ENCODE results near the gene DDX23. TPM values are rescaled to one million over a fixed set of nuclear protein-coding genes. Genes with fewer than 3 reads are reported as not detected.
"Not testable (repeated sequence)": the region's sequence is repeated elsewhere in the genome, so short reads cannot be mapped to it uniquely, and the experiment has no call there.

The DDX23 gene
- total RNA-seq, 1 experiment from 2014 or later, result 107 TPM

DNA sequence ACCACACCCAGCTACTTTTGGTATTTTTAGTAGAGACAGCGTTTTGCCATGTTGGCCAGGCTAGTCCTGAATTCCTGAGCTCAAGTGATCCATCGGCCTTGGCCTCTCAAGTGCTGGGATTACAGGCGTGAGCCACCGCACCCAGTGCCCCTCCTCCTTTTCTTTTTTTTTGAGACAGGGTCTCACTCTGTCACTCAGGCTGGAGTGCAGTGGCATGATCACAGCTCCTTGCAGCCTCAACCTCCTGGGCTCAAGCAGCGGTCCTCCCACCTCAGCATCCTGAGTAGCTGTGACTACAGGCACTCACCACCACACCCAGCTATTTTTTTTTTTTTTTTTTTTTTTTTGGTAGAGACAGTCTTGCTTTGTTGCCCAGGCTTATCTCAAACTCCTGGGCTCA is 8.3 kb upstream of the DDX23 start:
- not testable (repeated sequence) for H3K9me3 Mint-ChIP-seq; DNase-seq (ENCODE audit: low spot score); ATAC-seq; H3K27ac Mint-ChIP-seq; H3K4me3 Mint-ChIP-seq; H3K27me3 Mint-ChIP-seq (ENCODE audit: low read depth)
- peaks cover 17% of the 10 kb centered on the region for H3K36me3 Mint-ChIP-seq
- ChIA-PET POLR2A (interaction anchor here (0.9 to 1.4 kb wide), 3 partner anchors 15 to 31 kb away, joined by 3 to 13 read pairs (median 4); no protein-coding TSS in a partner anchor), CTCF (interaction anchor here (0.6 to 7.0 kb wide), 4 partner anchors 30 to 160 kb away, joined by 3 to 65 read pairs (median 4); no protein-coding TSS in a partner anchor)
- peaks cover 32% of the 10 kb centered on the region for H3K4me1 Mint-ChIP-seq

DNA sequence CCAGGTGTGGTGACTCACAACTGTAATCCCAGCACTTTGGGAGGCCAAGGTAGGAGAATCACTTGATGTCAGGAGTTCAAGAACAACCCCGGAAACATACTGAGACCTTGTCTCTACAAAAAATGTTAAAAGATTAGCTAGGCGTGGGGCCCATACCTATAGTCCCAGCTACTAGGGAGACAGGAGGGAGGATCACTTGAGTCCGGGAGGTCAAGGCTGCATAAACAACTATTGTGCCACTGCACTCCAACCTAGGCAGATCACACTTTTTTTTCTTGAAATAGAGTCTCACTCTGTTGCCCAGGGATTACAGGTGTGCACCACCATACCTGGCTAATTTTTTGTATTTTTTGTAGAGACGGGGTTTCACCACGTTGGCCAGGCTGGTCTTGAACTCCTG is 7.6 kb upstream of the DDX23 start:
- CTCF ChIA-PET, result interaction anchor here (0.8 to 7.0 kb wide), 3 partner anchors 31 to 76 kb away, joined by 3 to 65 read pairs (median 3); no protein-coding TSS in a partner anchor

DNA sequence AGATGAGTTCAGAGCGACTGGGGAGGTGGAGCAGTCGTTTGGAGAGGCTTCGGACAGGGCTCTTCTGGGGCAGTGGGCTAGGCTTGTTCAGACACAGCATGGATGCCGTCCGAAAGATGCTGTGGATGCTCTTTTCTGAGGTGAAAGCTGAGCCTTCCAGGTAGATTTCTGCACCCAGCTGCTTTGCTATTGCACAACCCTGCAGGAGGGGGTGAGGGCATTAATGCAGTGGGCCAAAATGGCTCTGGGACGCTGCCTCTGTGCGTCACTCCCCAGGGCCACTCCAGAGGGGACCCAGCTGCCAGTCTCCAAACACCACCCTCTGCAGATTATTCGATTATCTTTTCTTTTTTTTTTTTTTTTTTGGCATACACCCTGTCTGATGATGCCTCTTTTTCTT is 6.1 kb upstream of the DDX23 start:
- CTCF ChIA-PET, result interaction anchor here (0.6 to 7.0 kb wide), 4 partner anchors 7 to 377 kb away, joined by 4 to 134 read pairs (median 36); partner anchors contain the start of gene RND1
- Mint-ChIP-seq H3K27me3 (ENCODE audit: low read depth) (no peaks in the 10 kb centered on the region), H3K27ac (no peak overlapping the region), H3K36me3 (peaks cover 17% of the 10 kb centered on the region), H3K9me3 (no peaks in the 10 kb centered on the region), H3K4me1 (peaks cover 12% of the 10 kb centered on the region), H3K4me3 (no peak overlapping the region)
- DNase-seq (ENCODE audit: low spot score), result no peak
- ATAC-seq, result no peak
- POLR2A ChIA-PET, result interaction anchor here (0.6 kb wide), 1 partner anchor 17 kb away, joined by 4 read pairs; no protein-coding TSS in a partner anchor
- TF ChIP-seq ZNF423 (CRISPR knock-in tag; IDR thresholded peaks at IDR 0.05) (no peak), IRF2 (CRISPR knock-in tag; IDR thresholded peaks at IDR 0.05; ENCODE audit: borderline replicate concordance, low read depth) (no peak), ELF4 (CRISPR knock-in tag; IDR thresholded peaks at IDR 0.05; ENCODE audit: low read depth) (no peak), JUN (CRISPR knock-in tag; IDR thresholded peaks at IDR 0.05) (no peak), TCF7 (CRISPR knock-in tag; IDR thresholded peaks at IDR 0.05; ENCODE audit: low read depth) (no peak), SOX15 (CRISPR knock-in tag; IDR thresholded peaks at IDR 0.05) (no peak), ESRRA (CRISPR knock-in tag; IDR thresholded peaks at IDR 0.05; ENCODE audit: borderline replicate concordance) (no peak), SMAD3 (CRISPR knock-in tag; IDR thresholded peaks at IDR 0.05; ENCODE audit: borderline replicate concordance) (no peak), GRHL2 (CRISPR knock-in tag; IDR thresholded peaks at IDR 0.05; ENCODE audit: insufficient replicate concordance, severe bottlenecking) (no peak), OVOL2 (CRISPR knock-in tag; IDR thresholded peaks at IDR 0.05; ENCODE audit: borderline replicate concordance) (no peak), FOXJ3 (CRISPR knock-in tag; IDR thresholded peaks at IDR 0.05; ENCODE audit: borderline replicate concordance) (no peak), FOXK1 (CRISPR knock-in tag; IDR thresholded peaks at IDR 0.05) (no peak), NFE2L1 (CRISPR knock-in tag; IDR thresholded peaks at IDR 0.05) (no peak)
- TF ChIP-seq, protein P1, sequence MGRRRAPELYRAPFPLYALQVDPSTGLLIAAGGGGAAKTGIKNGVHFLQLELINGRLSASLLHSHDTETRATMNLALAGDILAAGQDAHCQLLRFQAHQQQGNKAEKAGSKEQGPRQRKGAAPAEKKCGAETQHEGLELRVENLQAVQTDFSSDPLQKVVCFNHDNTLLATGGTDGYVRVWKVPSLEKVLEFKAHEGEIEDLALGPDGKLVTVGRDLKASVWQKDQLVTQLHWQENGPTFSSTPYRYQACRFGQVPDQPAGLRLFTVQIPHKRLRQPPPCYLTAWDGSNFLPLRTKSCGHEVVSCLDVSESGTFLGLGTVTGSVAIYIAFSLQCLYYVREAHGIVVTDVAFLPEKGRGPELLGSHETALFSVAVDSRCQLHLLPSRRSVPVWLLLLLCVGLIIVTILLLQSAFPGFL (CRISPR knock-in tag; IDR thresholded peaks at IDR 0.05; ENCODE audit: borderline replicate concordance), result no peak
- TF ChIP-seq, protein P2, sequence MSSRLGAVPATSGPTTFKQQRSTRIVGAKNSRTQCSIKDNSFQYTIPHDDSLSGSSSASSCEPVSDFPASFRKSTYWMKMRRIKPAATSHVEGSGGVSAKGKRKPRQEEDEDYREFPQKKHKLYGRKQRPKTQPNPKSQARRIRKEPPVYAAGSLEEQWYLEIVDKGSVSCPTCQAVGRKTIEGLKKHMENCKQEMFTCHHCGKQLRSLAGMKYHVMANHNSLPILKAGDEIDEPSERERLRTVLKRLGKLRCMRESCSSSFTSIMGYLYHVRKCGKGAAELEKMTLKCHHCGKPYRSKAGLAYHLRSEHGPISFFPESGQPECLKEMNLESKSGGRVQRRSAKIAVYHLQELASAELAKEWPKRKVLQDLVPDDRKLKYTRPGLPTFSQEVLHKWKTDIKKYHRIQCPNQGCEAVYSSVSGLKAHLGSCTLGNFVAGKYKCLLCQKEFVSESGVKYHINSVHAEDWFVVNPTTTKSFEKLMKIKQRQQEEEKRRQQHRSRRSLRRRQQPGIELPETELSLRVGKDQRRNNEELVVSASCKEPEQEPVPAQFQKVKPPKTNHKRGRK (CRISPR knock-in tag; IDR thresholded peaks at IDR 0.05; ENCODE audit: borderline replicate concordance), result no peak
- TF ChIP-seq, protein P3, sequence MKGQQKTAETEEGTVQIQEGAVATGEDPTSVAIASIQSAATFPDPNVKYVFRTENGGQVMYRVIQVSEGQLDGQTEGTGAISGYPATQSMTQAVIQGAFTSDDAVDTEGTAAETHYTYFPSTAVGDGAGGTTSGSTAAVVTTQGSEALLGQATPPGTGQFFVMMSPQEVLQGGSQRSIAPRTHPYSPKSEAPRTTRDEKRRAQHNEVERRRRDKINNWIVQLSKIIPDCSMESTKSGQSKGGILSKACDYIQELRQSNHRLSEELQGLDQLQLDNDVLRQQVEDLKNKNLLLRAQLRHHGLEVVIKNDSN (CRISPR knock-in tag; IDR thresholded peaks at IDR 0.05), result no peak
- TF ChIP-seq, protein P4, sequence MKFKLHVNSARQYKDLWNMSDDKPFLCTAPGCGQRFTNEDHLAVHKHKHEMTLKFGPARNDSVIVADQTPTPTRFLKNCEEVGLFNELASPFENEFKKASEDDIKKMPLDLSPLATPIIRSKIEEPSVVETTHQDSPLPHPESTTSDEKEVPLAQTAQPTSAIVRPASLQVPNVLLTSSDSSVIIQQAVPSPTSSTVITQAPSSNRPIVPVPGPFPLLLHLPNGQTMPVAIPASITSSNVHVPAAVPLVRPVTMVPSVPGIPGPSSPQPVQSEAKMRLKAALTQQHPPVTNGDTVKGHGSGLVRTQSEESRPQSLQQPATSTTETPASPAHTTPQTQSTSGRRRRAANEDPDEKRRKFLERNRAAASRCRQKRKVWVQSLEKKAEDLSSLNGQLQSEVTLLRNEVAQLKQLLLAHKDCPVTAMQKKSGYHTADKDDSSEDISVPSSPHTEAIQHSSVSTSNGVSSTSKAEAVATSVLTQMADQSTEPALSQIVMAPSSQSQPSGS (CRISPR knock-in tag; IDR thresholded peaks at IDR 0.05; ENCODE audit: borderline replicate concordance, low read depth), result no peak

More for the DNA sequence above, 7.6 kb upstream of the DDX23 start:
- TF ChIP-seq, protein P4 (CRISPR knock-in tag; IDR thresholded peaks at IDR 0.05; ENCODE audit: borderline replicate concordance, low read depth), result no peak
- TF ChIP-seq TEAD4 (CRISPR knock-in tag; IDR thresholded peaks at IDR 0.05) (no peak), NR3C1 (CRISPR knock-in tag; conservative IDR thresholded peaks at IDR 0.05; ENCODE audit: low read depth) (no peak)
- TF ChIP-seq, protein P5, sequence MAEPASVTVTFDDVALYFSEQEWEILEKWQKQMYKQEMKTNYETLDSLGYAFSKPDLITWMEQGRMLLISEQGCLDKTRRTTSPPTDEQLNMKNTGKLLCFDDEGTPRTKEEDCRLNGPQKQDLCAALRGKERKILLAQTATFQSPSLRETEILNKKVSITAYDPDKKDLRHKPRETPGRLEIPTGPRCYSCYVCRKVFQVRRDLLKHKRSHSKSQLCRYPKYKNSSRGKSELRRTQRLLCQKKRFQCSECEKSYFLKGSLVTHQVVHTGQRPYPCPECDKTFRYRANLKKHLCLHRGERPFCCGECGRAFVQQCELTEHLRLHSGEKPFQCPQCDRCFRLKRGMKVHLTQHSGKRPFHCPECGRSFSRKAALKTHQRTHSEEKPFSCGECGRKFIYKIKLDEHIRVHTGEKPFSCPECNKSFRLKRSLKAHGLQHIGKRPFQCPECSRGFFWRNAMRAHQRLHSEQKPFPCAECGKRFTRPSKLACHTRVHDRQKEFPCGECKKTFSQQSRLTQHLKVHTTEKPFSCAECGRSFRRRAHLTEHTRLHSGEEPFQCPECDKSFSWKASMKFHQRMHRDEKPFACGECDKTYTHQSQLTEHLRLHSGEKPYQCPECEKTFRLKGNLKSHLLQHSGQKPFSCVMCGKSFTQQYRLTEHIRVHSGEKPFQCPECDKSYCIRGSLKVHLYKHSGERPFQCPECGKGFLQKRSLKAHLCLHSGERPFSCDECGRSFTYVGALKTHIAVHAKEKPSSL (CRISPR knock-in tag; conservative IDR thresholded peaks at IDR 0.05), result no peak
- H3K27me3 Mint-ChIP-seq (ENCODE audit: low read depth), result 0 out of 2 replicates have a peak, but pooled peaks cover under 1% of the 10 kb centered on the region
- peaks cover 17% of the 10 kb centered on the region for H3K36me3 Mint-ChIP-seq
- POLR2A ChIA-PET, result interaction anchor here (1.1 to 1.4 kb wide), 2 partner anchors 16 to 31 kb away, joined by 4 to 13 read pairs; no protein-coding TSS in a partner anchor
- no peak overlapping the region for H3K4me3 Mint-ChIP-seq
- H3K9me3 Mint-ChIP-seq, result no peaks in the 10 kb centered on the region
- H3K4me1 Mint-ChIP-seq, result peaks cover 26% of the 10 kb centered on the region
- ATAC-seq (no peak), DNase-seq (ENCODE audit: low spot score) (no peak)
- no peak overlapping the region for H3K27ac Mint-ChIP-seq

Data from WTC11 (cell line).